ENCODE measurements around the gene TEX19.

The TEX19 gene

DNA sequence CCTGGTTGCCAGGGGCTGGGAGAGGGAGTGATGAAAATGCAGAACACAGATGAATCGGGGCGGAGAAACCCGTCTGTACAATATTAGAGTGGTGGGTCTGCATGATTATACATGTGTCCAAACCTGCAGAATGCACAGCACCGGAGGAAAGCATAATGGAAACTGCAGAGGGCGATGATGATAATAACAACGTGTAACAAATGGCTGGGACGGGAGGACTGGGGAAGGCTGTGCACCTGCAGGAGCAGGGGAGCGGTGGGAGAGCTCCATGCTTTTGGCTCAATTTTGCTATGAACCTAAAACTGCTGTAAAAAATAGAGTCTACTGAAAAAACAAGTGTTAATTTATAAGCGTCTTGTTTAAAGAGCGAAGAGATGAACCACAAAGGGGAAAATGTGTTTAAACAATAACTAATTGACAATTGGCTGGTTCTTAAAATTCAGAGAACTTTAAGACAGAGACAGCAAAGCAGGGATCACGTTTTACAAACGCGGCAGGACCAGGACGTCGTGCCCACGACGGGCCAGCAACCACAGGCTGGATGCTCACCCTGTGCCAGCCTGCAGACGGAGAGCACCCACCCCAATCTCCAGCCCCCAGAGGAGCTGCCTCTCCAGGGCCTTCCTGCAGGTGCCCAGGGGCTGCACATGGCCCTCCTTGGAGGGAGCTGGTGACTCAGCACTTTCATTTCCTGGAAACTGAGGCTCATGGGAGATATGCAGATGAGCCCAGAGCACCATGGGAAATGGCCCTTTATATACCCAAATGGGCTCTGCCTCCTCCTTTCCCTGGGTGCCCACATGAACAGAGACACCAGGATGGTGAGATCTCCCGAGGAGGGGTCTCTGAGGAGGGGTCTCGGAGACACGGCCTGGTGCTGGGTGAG, at the start of gene TEX19:
Gene TEX19 (plus strand): TSS at position 783 of the 886 bp plus-strand sequence. CDS start 2,904 bp downstream, outside the sequence.
- no peak for DNase-seq (ENCODE audit: extremely low read depth in 1 of 2, low read depth in 1 of 2)

GRCh38 chr17:82309656-82310570, 49.1 kb upstream of the TEX19 start:
- no peak for DNase-seq (ENCODE audit: extremely low read depth in 1 of 2, low read depth in 1 of 2)

DNA sequence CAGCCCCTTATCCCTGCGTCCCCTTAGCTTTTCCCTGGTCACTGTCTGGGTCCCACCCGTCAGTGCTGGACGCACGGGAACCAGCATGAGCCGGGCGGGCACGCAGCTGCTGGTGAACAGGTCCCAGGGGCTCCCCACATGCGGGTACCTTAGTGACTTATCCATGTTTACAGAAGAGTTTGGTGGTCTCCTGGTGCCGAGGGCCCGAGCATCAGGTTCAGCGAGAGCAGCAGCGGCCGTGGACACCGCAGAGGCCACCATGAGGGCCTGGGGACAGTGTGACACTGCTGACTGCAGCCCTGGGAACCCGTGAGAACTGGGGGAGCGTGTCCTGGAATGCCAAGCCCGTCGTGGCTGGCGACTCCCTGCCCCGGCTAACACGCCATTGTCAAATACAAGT, 48.2 kb upstream of the TEX19 start:
- DNase-seq (ENCODE audit: extremely low read depth in 1 of 2, low read depth in 1 of 2), result no peak

- DNase-seq (ENCODE audit: extremely low read depth in 1 of 2, low read depth in 1 of 2), result no peak
Observed at GRCh38 chr17:82311971-82312370, 47.1 kb upstream of the TEX19 start.

GRCh38 chr17:82313195-82314011, 45.6 kb upstream of the TEX19 start:
- DNase-seq (ENCODE audit: extremely low read depth in 1 of 2, low read depth in 1 of 2), result no peak

DNA sequence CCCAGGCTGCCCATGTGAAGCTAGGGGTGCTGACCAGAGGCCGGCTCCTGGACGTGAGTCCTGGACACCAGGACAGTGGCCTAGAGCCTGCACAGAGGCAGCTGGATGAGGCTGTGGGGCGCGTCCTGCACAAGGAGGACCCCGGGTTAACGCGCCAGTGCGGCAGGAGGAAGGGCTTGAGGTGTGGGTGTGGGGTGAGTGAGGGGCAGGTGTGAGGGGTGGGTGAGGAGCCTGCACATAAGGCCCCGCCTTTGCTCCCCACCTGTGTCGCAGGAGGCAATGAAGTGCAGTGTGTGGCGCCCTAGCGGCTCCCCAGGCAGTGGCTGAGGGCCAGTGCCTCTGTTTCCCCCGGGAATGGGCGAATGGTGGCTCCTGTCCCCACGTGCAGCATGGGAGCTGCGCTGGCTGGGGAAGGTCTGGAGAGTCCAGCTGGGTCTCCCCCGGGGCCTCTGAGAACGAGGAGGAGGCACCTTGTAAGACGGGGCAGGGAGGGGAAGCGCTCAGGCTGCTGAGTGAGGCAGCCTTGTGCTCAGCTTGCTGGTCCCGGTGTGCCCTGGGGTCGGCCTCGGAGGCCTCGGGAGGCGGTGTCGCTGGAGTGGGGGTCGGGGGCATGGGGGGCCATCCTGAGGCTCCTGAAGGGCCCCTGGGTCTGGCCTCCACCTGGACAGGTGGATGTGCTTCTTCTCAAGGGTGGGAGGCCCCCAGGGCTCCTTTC, 44.9 kb upstream of the TEX19 start:
- no peak for DNase-seq (ENCODE audit: extremely low read depth in 1 of 2, low read depth in 1 of 2)

DNA sequence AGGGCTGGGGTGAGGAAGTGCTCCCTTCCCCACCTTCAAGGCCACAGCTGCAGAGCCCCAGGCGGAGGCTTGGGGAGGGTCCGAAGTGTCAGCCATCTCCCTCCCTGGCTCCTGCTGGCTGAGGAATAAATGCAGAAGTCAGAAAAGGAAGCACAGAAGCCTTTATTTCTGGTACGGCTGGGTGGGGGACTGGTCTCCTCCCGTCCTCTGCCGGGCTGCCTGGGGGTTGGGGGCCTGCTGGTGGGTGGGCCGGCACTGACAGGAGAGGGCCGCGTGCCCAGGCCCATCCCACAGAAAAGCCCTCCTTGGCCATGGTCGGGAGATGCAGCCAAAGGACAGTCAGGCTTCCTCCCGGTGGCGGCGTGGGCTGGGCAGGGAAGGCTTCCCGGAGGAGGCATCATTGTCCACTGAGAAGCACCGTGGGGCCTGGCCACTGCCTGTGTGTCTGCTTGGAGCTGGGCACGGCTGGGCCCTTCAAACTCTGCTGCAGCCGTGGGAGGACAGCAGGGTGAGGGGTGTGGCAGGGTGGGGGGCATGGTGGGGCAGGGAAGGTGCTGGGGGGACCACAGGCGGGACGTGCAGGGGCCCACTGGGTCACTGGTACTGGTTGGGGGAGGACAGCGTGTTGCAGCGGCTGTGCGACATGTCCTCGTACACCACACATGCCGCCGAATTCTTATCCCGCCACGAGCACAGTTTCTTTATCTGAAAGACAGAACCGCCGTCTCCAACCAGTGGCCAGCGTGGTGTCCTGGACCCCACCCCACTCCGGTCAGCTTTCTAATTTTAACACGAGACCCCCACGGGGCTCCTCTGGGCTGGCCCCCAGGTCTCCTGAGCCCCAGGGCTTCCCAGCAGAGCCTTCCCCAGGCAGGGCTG, 44.1 kb upstream of the TEX19 start:
- DNase-seq (ENCODE audit: extremely low read depth in 1 of 2, low read depth in 1 of 2), result no peak

DNA sequence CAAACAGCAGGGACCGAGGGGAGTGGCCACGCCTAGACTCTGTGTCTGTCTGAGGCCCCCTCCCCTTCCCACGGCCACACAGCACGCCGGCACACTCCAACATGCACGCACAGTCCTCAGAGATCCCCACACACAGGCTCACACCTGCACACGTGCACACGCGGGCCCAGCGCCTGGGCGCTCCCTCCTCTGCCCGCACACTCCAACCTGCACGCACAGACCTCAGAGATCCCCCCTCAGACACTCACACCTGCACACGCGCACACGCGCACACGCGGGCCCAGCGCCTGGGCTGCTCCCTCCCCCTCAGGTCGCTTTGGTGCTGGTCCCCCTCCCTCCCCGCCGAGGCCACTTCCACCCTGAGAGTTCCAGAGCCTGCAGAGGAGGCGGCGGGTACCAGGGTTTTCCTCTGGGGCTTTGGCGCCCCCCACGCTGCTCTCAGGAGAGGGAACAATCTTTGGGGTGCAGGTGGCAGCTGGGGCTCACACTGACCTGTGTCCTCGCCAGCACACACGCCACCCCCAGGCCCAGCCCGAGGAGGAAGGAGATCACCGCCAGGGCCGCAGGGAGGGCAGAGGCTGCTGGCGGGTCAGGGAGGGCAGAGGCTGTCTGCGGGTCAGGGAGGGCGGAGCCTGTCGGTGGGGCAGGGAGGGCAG, 43.2 kb upstream of the TEX19 start:
- DNase-seq (ENCODE audit: extremely low read depth in 1 of 2, low read depth in 1 of 2), result peak in 1 of 2 donors; percentile 40

DNA sequence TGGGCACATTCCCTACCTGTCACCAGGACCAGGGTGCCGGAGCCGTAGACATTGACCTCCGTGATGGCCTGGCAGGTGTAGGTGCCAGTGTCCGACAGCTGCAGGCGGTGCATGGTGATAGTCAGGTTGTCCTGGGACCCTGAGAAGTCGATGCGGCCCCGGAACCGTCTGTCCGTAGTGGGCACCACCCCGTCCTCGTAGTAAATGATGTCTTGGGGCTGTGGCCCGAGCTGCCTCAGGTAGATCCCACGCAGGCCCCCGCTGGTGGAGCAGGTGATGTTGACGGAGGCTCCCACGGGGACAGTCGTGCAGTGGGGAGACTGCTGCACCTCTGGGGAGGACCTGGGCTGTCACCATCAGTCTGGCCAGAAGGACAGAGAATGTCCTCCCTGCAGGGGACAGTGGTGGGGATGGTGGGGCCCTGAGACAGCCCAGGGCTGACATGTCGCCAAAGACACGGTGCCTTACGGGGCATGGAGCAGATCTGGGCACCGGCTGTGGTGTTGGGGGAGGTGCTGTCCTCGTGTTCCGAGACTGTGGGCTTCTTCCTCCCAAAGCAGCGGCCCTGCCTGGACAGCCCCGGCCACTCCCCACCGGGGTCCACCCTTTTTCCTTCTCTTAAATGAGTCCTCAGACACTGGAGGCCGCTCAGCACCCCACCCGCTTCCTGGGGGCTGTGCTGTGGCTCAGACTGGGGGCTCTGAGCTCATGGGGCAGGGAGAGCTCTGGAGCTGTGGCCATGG, 42.2 kb upstream of the TEX19 start:
- no peak for DNase-seq (ENCODE audit: extremely low read depth in 1 of 2, low read depth in 1 of 2)

DNA sequence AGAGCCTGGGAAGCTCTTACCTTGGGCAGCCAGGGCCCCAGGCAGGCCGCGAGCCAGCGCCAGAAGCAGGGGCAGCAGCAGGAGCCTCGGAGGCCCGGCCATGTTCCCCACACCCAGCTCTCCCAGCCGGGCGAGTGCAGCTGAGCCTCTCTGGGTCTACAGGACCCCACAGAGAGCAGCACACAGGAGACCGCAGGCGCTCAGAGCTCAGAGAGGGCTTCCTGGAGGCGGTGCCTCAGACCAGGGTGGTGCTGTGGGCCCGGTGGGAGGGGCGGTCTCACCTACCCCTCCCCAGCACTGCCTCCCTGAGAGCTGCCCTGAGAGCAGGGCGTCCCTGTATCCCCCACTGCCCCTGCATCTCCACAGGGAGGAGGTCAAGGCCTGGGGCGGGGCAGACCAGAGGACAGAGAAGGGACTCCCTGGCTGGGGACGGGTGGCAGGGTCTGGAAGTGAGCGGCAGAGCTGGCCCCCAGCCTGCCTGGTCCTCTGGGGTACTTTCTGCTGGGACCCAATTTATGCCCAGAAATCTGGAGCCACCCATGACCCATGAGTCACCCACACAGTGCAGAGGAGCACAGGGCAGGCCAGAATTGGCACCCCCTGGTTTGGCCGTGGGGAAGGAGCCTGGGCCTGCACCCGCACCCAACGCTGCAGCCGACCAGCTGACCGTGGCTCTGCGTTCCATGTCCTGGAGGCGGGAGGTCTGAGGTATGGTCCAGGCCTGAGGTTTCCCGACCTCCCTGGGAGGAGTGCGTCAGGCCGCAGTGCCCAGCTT, 41.5 kb upstream of the TEX19 start, which contains the start of gene CD7:
Gene CD7 (minus strand): TSS at position 215 of the 775 bp plus-strand sequence. CDS start 113 bp downstream, at position 102.
- DNase-seq (ENCODE audit: extremely low read depth in 1 of 2, low read depth in 1 of 2), result peak; percentile 62 to 73

DNA sequence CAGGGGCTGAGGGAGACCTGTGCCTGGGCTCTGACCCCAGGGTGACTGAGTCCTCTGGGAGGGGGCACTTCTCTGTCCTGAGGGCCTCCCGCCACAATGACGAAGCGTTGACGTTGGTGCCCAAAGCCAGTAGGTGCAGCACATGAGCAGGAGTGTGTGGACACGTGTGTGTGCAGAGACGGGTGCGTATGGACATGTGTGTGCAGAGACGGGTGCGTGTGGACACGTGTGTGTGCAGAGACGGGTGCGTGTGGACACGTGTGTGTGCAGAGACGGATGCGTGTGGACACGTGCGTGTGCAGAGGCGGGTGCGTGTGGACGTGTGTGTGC, 40.9 kb upstream of the TEX19 start:
- DNase-seq (ENCODE audit: extremely low read depth in 1 of 2, low read depth in 1 of 2), result no peak

GRCh38 chr17:82318772-82319606, 40.1 kb upstream of the TEX19 start:
- no peak for DNase-seq (ENCODE audit: extremely low read depth in 1 of 2, low read depth in 1 of 2)

GRCh38 chr17:82319619-82320062, 39.4 kb upstream of the TEX19 start:
- DNase-seq (ENCODE audit: extremely low read depth in 1 of 2, low read depth in 1 of 2), result no peak

GRCh38 chr17:82320140-82320840, 38.8 kb upstream of the TEX19 start:
- no peak for DNase-seq (ENCODE audit: extremely low read depth in 1 of 2, low read depth in 1 of 2)

Data from activated CD8-positive, alpha-beta memory T cell treated with anti-CD3 and anti-CD28 coated beads for 1 hour (primary cell).